Measurements from ENCODE around the gene THOC2.
"Not testable (repeated sequence)": the region's sequence is repeated elsewhere in the genome, so short reads cannot be mapped to it uniquely, and the experiment has no call there.

The THOC2 gene

GRCh38 chrX:123734079-123734478, 1.2 kb upstream of the THOC2 start:
- not testable (repeated sequence) for DNase-seq

GRCh38 chrX:123731987-123732669, 724 bp downstream of the THOC2 start:
- no peak for DNase-seq

DNA sequence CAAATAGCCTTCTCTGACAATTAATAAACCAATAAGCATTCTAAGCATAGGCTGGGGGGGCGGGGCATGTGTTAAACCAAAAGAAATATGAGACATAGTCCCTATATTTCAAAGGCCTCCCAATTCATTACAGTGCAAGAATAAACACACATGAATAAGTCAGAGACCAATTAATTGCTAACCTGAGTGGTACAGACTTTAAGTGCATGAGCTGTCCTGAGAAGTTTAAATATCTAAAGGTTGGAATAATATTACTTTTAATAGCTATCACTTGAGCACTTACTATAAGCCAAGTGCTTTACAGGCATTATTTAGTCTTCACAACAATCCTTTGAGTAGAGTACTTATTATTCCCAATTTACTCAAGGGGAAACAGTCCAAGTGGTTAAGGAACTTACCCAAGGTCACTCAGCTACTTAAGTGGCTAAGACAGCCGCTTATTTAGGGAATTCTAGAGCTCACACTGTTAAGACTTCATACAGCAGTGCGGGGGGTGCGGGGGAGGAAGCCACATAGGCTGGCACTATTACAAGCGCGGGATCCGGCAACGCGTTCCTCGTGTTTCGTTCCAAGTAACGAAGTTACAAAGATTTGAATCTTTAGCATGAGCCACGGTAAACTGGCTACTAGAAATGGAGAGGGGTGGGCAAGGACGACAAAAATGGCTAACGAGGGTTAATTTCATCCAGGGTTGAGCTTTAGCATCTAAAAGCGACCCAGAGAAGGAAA, 1.4 kb downstream of the THOC2 start:
- no peak for DNase-seq

DNA sequence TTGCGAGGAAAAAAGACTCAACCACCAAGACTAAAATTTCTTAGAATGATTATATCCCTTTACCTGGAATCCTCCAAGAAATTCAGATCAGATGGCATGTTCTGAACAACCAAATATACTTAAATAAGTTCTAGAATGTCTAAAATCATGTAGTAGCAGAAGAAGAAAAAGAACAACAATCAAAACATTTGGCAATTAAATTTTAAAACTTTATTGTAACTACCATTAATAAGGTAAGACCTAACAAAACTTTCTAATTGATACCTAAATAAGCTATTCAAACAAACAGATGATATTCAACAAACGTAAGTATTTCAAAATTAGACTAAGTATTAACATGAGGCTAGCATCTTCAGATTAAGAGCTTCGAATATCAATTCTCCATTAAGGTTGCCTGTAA, 4.3 kb downstream of the THOC2 start:
- DNase-seq: no peak

GRCh38 chrX:123728016-123728415, 4.8 kb downstream of the THOC2 start:
- no peak for DNase-seq

GRCh38 chrX:123722193-123722592, 10.7 kb downstream of the THOC2 start:
- DNase-seq: not testable (repeated sequence)

DNA sequence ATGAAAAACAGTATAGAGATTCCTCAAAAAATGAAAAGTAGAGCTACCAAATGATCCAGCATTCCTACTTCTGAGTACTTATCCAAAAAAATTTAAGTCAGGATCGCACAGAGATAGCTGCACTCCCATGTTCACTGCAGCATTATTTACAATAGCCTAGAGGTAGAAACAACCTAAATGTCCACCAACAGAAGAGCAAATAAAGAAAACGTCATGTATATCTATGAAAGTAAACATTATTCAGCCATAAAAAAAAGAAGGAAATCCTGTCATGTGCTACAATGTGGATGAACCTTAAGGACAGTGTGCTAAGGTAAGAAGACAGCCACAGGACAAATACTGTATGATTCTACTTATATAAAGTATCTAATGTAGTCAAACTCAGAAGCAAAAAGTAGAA, 12.4 kb downstream of the THOC2 start:
- DNase-seq: no peak

- DNase-seq: no peak
Measured at GRCh38 chrX:123713841-123714240, 19.0 kb downstream of the THOC2 start.

- DNase-seq: no peak
Measured at GRCh38 chrX:123713434-123713833, 19.4 kb downstream of the THOC2 start.

- not testable (repeated sequence) for DNase-seq
Measured at GRCh38 chrX:123711201-123711600, 21.7 kb downstream of the THOC2 start.

GRCh38 chrX:123704781-123705180, 28.1 kb downstream of the THOC2 start:
- DNase-seq: no peak

- DNase-seq: no peak
Measured at GRCh38 chrX:123698979-123699520, 33.8 kb downstream of the THOC2 start.

DNA sequence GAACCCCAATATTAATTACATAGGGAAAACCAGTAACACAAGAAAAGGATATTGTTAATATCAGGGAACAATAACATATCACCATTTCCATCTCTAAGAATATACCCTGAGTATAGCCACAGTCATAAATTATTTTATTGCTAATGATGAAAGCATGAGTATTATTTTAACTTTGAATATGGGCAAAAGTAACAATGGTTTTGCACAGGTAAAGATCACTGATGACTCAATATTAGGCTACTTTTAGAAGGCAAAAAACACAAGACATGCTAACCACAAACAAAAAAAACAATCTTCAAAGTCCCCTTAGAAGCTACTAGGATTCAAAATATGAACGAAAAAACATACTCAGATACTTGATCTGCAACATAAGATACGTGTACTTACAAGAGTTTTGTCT, 36.5 kb downstream of the THOC2 start:
- DNase-seq: no peak

GRCh38 chrX:123695242-123695641, 37.6 kb downstream of the THOC2 start:
- no peak for DNase-seq

DNA sequence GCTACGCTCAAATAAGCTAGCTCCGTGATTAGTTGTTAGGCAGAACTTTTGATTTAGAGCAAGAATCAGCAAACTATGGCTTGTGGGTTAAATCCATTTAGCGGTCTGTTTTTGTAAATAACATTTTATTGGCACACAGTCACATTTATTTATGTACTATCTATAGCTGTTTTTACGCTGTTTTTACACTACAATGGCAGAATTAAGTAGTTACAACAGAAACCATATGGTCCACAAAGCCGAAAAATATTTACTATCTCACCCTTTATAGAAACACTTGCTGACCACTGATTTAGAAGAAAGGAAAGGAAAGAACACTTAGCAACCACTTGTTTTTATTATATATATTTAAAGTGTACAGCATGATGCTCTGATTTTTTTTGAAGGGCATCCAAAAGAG, 41.1 kb downstream of the THOC2 start:
- DNase-seq: no peak

GRCh38 chrX:123688524-123688923, 44.3 kb downstream of the THOC2 start:
- no peak for DNase-seq

DNA sequence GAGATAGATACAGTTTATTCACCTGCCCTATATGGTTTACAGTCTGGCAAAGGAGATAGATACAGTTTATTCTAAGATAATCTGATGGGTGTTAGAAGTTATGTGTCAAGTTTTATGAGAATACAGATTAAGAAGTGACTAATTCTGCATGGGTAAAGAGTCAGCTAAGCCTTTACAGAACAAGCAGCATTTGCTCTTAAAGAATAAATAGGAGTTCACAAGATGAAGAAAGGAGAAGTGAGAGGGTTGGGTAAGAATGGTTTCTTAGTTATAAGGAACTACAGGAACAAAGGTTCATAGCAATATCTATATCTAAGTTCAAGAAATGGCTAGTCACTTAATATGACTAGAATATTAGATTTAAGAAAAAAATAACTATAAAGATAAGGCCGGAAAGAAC, 47.6 kb downstream of the THOC2 start:
- no peak for DNase-seq

DNA sequence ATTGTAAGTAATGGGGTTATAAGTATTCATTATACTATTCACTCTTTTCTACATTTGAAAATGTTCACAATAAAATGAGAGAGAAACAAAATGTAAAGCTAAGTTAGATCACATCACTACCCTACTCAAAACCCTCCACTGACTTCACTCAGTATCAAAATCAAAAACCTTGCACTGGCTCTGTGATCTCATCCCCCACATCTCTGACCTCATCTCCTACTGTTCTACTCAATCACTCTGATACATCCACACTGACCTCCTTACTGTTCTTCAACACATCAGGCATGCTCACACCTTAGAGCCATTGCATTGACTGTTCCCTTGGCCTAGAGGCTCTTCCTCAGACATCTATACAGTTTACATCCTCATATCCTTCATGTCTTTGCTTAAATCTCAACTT, 50.7 kb downstream of the THOC2 start:
- DNase-seq: no peak

- DNase-seq: not testable (repeated sequence)
Measured at GRCh38 chrX:123679733-123680460, 53.0 kb downstream of the THOC2 start.

DNA sequence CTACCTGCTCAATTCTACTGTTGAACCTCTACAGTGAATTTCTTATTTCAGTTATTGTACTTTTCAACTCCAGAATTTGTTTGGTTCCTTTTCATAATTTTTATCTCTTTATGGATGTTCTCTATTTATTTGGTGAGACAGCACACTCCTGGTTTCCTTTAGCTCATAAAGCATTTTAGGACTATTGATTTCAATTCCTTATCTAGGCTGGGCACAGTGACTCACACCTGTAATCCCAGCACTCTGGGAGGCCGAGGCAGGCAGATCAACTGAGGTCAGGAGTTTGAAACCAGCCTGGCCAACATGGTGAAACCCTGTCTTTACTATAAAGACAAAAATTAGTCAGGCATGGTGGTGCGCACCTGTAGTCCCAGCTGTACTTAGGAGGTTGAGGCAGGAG, 57.7 kb downstream of the THOC2 start:
- no peak for DNase-seq

DNA sequence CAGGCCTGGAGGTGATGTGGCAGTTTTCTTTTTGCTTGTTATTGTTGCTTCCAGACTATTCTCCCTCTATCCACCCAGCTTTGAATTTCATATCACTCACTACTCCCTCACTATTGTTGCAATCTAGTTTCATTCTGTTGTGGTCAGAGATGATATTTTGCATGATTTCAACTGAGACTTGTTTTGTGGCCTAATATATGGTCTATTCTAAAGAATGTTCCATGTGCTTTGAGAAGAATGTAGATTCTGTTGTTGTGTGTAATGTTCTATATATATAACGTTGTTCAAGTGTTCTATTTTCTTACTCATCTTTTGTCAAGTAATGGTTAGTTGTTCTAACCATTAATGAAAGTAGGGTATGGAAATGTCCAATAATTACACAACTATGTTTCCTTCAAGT, 59.0 kb downstream of the THOC2 start:
- no peak for DNase-seq

DNA sequence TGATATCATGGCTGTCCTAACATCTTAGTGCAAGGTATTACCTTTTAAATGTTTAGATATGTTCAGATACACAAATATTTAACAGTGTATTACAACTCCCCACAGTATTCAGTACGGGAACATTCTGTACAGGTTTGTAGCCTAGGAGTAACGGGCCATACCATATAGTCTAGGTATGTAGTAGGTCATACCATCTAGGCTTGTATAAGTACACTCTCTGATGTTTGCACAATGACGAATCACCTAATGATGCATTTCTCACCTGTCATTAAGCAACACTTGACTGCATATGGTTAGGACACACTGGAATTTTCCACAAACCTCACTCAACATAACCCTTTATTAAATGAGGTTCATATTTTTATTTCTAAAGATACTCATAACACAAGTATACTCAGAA, 67.7 kb downstream of the THOC2 start:
- no peak for DNase-seq

- not testable (repeated sequence) for DNase-seq
Measured at GRCh38 chrX:123664467-123665167, 68.2 kb downstream of the THOC2 start.
